Astrocyte of the spinal cord (primary cell): ENCODE results near the gene CARD10.
A peak's percentile ranks its signal among the peaks of the same experiment; 100 is the strongest.
"Not testable (repeated sequence)": the region's sequence is repeated elsewhere in the genome, so short reads cannot be mapped to it uniquely, and the experiment has no call there.

Experiments used
- DNase-seq: peaks from one replicate; pipeline ENCODE4 v3.0.0; 2011; ENCODE audit warnings: low read depth, low spot score
- H3K4me3 ChIP-seq: 2 replicates; pipeline ENCODE4 v1.5.1; 2011; ENCODE audit warnings: low read depth, mild to moderate bottlenecking, low read length, moderate library complexity
- CTCF ChIP-seq: IDR thresholded peaks from 2 replicates; pipeline ENCODE4 v1.5.1; 2012; ENCODE audit warnings: low read depth, mild to moderate bottlenecking, low read length, inconsistent platforms
- in situ Hi-C: cut with HindIII; loops from 2 replicates; pipeline ENCODE4 v1.10.0; 2017; ENCODE audit warnings: low sequenced_read_pairs

Gene CARD10

DNA sequence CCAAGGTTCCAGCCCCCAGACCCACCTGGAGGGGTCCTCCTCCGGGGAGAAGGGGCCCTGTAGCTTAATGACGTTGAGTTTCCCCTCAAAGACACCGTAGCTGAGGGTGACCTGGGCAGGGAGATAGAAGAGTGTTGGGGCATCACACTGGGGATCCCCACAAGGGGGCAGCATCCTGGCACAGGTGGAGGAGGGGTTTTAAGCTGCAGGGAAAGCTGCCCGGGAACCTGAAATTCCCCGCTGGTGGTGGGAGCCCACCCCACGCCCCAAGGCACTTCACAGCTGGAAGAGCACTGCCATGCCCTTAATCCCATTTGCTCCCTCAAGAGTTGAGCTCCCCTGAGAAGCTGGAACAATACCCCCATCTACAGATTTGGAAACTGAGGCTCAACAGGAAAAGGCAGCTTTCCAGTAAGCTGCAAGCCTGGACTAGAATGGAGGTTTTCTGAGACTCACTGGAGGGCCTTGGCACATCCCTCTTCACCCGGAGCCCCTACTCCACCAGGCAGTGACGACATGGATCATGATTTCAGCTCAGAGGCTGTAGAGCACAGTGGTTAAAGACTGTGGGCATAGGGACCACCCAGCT is 46.7 kb downstream of the CARD10 start:
- peak; percentile 75 for TF ChIP-seq CTCF
- no peak overlapping the region for H3K4me3 ChIP-seq
- in situ Hi-C loops = no loop called here
- no peak for DNase-seq

GRCh38 chr22:37471727-37472417 is 47.3 kb downstream of the CARD10 start:
- H3K4me3 ChIP-seq = no peak overlapping the region
- TF ChIP-seq CTCF = no peak
- in situ Hi-C loops = no loop called here
- no peak for DNase-seq

- TF ChIP-seq CTCF = no peak
- no peak for DNase-seq
- in situ Hi-C loops = no loop called here
- H3K4me3 ChIP-seq = no peak overlapping the region
These were observed 49.1 kb downstream of the CARD10 start for GRCh38 chr22:37470087-37470445.

DNA sequence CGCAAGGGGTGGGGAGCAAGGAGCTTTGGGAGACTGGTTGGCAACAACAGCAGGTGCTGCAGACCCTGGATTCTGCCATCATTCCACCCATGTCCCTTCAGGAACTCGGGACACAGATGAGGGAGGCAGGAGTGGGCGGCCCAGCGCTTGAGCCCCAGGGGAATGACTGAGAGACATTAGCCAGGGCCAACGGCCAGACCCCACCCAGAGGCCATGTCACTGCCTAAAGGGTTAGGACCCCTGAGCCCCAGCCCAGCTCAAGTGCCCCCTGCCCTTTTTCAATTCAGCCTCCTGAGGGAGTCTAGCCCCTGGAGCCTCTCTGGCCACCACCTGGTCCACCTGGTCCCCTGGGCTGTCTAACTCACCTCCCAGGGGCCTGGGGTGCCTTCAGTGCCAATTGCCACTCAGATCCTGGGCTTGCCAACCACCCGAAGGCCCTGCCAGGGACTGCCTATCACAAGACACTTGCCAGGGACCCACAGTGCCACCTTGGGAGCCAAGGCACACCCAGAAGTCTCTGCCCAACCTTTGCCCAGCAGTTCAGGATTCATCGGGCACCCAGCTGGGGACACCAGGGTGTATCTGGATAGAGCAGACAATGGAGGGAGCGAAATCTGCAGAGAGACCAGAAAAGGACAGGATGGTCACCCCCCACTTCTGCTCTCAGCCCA is 49.7 kb downstream of the CARD10 start:
- no peak overlapping the region for H3K4me3 ChIP-seq
- in situ Hi-C loops = no loop called here
- no peak for TF ChIP-seq CTCF
- DNase-seq = no peak

DNA sequence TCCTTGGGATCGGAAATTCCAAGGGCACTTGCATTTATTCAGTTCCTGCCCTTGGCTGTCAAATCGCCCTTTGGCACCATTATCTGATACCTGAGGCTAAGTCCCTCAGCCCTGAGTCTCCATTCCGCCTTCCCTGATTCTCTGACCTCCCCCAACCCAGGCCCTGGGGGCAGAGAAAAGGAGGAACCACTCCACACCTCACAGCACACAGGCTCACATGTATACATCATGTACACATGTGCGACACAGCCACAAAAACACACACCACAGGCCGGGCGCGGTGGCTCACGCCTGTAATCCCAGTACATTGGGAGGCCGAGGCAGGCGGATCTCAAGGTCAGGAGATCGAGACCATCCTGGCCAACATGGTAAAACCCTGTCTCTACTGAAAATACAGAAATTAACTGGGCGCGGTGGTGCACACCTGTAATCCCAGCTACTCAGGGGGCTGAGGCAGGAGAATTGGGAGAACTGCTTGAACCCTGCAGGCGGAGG is 51.0 kb downstream of the CARD10 start:
- DNase-seq, in situ Hi-C loops, H3K4me3 ChIP-seq: not testable (repeated sequence)

DNA sequence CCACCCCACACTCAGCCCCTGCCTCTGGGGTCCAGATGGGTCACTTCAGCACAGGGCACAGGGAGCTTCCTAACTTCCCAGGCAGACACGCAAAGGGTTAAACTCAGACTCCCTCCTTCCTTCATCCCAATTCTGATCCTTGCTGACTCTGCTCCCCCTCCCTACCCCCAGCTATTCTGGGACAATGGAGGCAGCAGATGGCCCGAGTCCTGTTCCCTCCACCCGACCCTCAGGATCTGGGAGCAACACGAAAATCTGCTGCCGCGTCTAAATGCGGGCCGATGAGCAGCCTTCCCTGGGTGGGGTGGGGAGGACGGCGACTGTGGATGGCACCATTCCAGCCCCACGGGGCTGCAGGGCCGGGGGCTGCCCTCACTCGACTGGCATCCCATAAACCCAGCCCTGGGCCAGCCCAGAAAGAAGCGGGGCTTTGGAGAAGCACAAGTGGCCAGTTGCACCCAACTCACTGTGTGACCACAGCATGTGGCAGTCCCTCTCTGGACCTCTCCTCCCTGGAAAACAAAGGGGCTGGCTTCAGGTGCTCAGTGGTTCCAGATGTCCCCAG is 51.7 kb downstream of the CARD10 start:
- TF ChIP-seq CTCF = no peak
- DNase-seq = no peak
- in situ Hi-C loops = no loop called here
- no peak overlapping the region for H3K4me3 ChIP-seq

GRCh38 chr22:37464181-37464580 is 55.0 kb downstream of the CARD10 start:
- no peak overlapping the region for H3K4me3 ChIP-seq
- no peak for DNase-seq
- in situ Hi-C loops = no loop called here
- no peak for TF ChIP-seq CTCF
